ENCODE measurements around the gene SMIM3.

Gene SMIM3

GRCh38 chr5:150774145-150774544 is 4.4 kb upstream of the SMIM3 start:
- TF ChIP-seq CTCF (IDR thresholded peaks at IDR 0.05) = no peak

GRCh38 chr5:150777685-150778084 is 872 bp upstream of the SMIM3 start:
- no peak for TF ChIP-seq CTCF (IDR thresholded peaks at IDR 0.05)

- TF ChIP-seq CTCF (IDR thresholded peaks at IDR 0.05) = no peak
Measured at GRCh38 chr5:150778088-150778516, 455 bp upstream of the SMIM3 start.

GRCh38 chr5:150779397-150780186 is 1.0 kb downstream of the SMIM3 start:
- no peak for TF ChIP-seq CTCF (IDR thresholded peaks at IDR 0.05)

GRCh38 chr5:150780187-150780692 is 1.7 kb downstream of the SMIM3 start:
- TF ChIP-seq CTCF (IDR thresholded peaks at IDR 0.05) = no peak

- no peak for TF ChIP-seq CTCF (IDR thresholded peaks at IDR 0.05)
Measured at GRCh38 chr5:150780816-150781221, 2.3 kb downstream of the SMIM3 start.

- no peak for TF ChIP-seq CTCF (IDR thresholded peaks at IDR 0.05)
Measured at GRCh38 chr5:150781706-150782614, 3.4 kb downstream of the SMIM3 start.
